Measurements from ENCODE around the gene TMEM178A.

- TF ChIP-seq CTCF (conservative IDR thresholded peaks at IDR 0.05; ENCODE audit: low read depth, low read length): no peak
- TF ChIP-seq RAD21 (IDR thresholded peaks at IDR 0.05; ENCODE audit: low read length): no peak
- TF ChIP-seq POLR2A (IDR thresholded peaks at IDR 0.05; ENCODE audit: low read depth, low read length): no peak
- TF ChIP-seq BHLHE40 (IDR thresholded peaks at IDR 0.05; ENCODE audit: low read depth, low read length): no peak
- no peak for TF ChIP-seq MXI1 (IDR thresholded peaks at IDR 0.05; ENCODE audit: borderline replicate concordance, low read depth, low read length)
- no peak for TF ChIP-seq ELK1 (IDR thresholded peaks at IDR 0.05; ENCODE audit: borderline replicate concordance, low read depth, low read length)
- no peak for TF ChIP-seq FOS (IDR thresholded peaks at IDR 0.05; ENCODE audit: low read depth, low read length)
- TF ChIP-seq CHD1 (IDR thresholded peaks at IDR 0.05; ENCODE audit: low read depth, low read length): no peak
- no peak for TF ChIP-seq NFE2L2 (IDR thresholded peaks at IDR 0.05; ENCODE audit: low read depth, low read length)
Measured at GRCh38 chr2:39703181-39703872, 37.6 kb downstream of the TMEM178A start.

All from IMR-90 (cell line).